Measurements from ENCODE around the gene GBP2. TPM values are rescaled to one million over a fixed set of nuclear protein-coding genes. Genes with fewer than 3 reads are reported as not detected.
"Not testable (repeated sequence)": the region's sequence is repeated elsewhere in the genome, so short reads cannot be mapped to it uniquely, and the experiment has no call there.

Gene GBP2
- total RNA-seq, 1 experiment from 2014 or later: 7.8 TPM

GRCh38 chr1:89126602-89127565 is 970 bp upstream of the GBP2 start:
- not testable (repeated sequence) for DNase-seq (ENCODE audit: low spot score)

- DNase-seq (ENCODE audit: low spot score): no peak
Measured at GRCh38 chr1:89125240-89125912, 538 bp downstream of the GBP2 start.

- no peak for DNase-seq (ENCODE audit: low spot score)
Measured at GRCh38 chr1:89121641-89122040, 4.3 kb downstream of the GBP2 start.

- no peak for DNase-seq (ENCODE audit: low spot score)
Measured at GRCh38 chr1:89114662-89115061, 11.3 kb downstream of the GBP2 start.

- DNase-seq (ENCODE audit: low spot score): no peak
Measured at GRCh38 chr1:89112871-89113613, 12.9 kb downstream of the GBP2 start.

GRCh38 chr1:89104687-89105086 is 21.2 kb downstream of the GBP2 start:
- no peak for DNase-seq (ENCODE audit: low spot score)

GRCh38 chr1:89104147-89104546 is 21.8 kb downstream of the GBP2 start:
- DNase-seq (ENCODE audit: low spot score): peak; percentile 1

GRCh38 chr1:89102021-89102420 is 23.9 kb downstream of the GBP2 start:
- no peak for DNase-seq (ENCODE audit: low spot score)

GRCh38 chr1:89100412-89100811 is 25.5 kb downstream of the GBP2 start:
- no peak for DNase-seq (ENCODE audit: low spot score)

- no peak for DNase-seq (ENCODE audit: low spot score)
Measured at GRCh38 chr1:89098857-89099256, 27.1 kb downstream of the GBP2 start.

GRCh38 chr1:89095737-89096136 is 30.2 kb downstream of the GBP2 start:
- DNase-seq (ENCODE audit: low spot score): no peak

- DNase-seq (ENCODE audit: low spot score): no peak
Measured at GRCh38 chr1:89089962-89090361, 36.0 kb downstream of the GBP2 start.

GRCh38 chr1:89088572-89088971 is 37.3 kb downstream of the GBP2 start:
- no peak for DNase-seq (ENCODE audit: low spot score)

- DNase-seq (ENCODE audit: low spot score): no peak
Measured at GRCh38 chr1:89087241-89087640, 38.7 kb downstream of the GBP2 start.

- peak; percentile 40 for DNase-seq (ENCODE audit: low spot score)
Measured at GRCh38 chr1:89085781-89086180, 40.1 kb downstream of the GBP2 start.

- no peak for DNase-seq (ENCODE audit: low spot score)
Measured at GRCh38 chr1:89081005-89081404, 44.9 kb downstream of the GBP2 start.

- DNase-seq (ENCODE audit: low spot score): not testable (repeated sequence)
Measured at GRCh38 chr1:89080068-89080467, 45.8 kb downstream of the GBP2 start.

- not testable (repeated sequence) for DNase-seq (ENCODE audit: low spot score)
Measured at GRCh38 chr1:89072466-89073065, 53.3 kb downstream of the GBP2 start.

GRCh38 chr1:89070509-89070908 is 55.4 kb downstream of the GBP2 start:
- DNase-seq (ENCODE audit: low spot score): no peak

GRCh38 chr1:89069951-89070350 is 56.0 kb downstream of the GBP2 start:
- no peak for DNase-seq (ENCODE audit: low spot score)

GRCh38 chr1:89068291-89068690 is 57.6 kb downstream of the GBP2 start:
- DNase-seq (ENCODE audit: low spot score): no peak
